NCI-H526 (cell line): Measurements from ENCODE around the gene ABLIM1.

Experiments
- DNase-seq, 2 experiments: peaks; one replicate each; lab custom pipeline; 2025; lab: John Stamatoyannopoulos, UW

The ABLIM1 gene

GRCh38 chr10:114680543-114681117 lies 22.6 kb upstream of the ABLIM1 start:
- no peak for DNase-seq

GRCh38 chr10:114679552-114679951 lies 21.5 kb upstream of the ABLIM1 start:
- no peak for DNase-seq

GRCh38 chr10:114678820-114679219 lies 20.7 kb upstream of the ABLIM1 start:
- no peak for DNase-seq

- no peak for DNase-seq
Observed at GRCh38 chr10:114678336-114678735, 20.3 kb upstream of the ABLIM1 start.

- no peak for DNase-seq
Observed at GRCh38 chr10:114674346-114674745, 16.3 kb upstream of the ABLIM1 start.

GRCh38 chr10:114669648-114670047 lies 11.6 kb upstream of the ABLIM1 start:
- no peak for DNase-seq

- no peak for DNase-seq
Observed at GRCh38 chr10:114668375-114669080, 10.5 kb upstream of the ABLIM1 start.

- no peak for DNase-seq
Observed at GRCh38 chr10:114665873-114666272, 7.8 kb upstream of the ABLIM1 start.

GRCh38 chr10:114665406-114665805 lies 7.3 kb upstream of the ABLIM1 start:
- no peak for DNase-seq

- DNase-seq: no peak
Observed at GRCh38 chr10:114664127-114664526, 6.1 kb upstream of the ABLIM1 start.

- no peak for DNase-seq
Observed at GRCh38 chr10:114663626-114664025, 5.6 kb upstream of the ABLIM1 start.

- no peak for DNase-seq
Observed at GRCh38 chr10:114662646-114663217, 4.7 kb upstream of the ABLIM1 start.

- DNase-seq: no peak
Observed at GRCh38 chr10:114661212-114661880, 3.3 kb upstream of the ABLIM1 start.

GRCh38 chr10:114655671-114656070 lies 2.4 kb downstream of the ABLIM1 start:
- DNase-seq: no peak

- no peak for DNase-seq
Observed at GRCh38 chr10:114654822-114655575, 3.1 kb downstream of the ABLIM1 start.

GRCh38 chr10:114653926-114654325 lies 4.1 kb downstream of the ABLIM1 start:
- DNase-seq: no peak

GRCh38 chr10:114652402-114653368 lies 5.4 kb downstream of the ABLIM1 start:
- no peak for DNase-seq

- no peak for DNase-seq
Observed at GRCh38 chr10:114650831-114651230, 7.2 kb downstream of the ABLIM1 start.

GRCh38 chr10:114650266-114650665 lies 7.8 kb downstream of the ABLIM1 start:
- DNase-seq: no peak

GRCh38 chr10:114649217-114649903 lies 8.7 kb downstream of the ABLIM1 start:
- DNase-seq: no peak
